Spleen (tissue), 11 donors: ENCODE results near the gene THSD4. TPM values are rescaled to one million over a fixed set of nuclear protein-coding genes. Genes with fewer than 3 reads are reported as not detected.
"Not testable (repeated sequence)": the region's sequence is repeated elsewhere in the genome, so short reads cannot be mapped to it uniquely, and the experiment has no call there.

Source experiments
- DNase-seq: peaks from one replicate; pipeline ENCODE4 v3.0.0-alpha.2; 2020
- H3K27ac ChIP-seq, 8 donors: fragments of 200-600 bp; sonication (generic) in 7 of 8; 1 replicate in 4 of 8; 2 replicates in 4 of 8; pipeline versions ENCODE4 v1.5.0 to v1.8.0; 2016 to 2021; ENCODE audit warnings: inconsistent platforms in 4 of 8, mild to moderate bottlenecking in 4 of 8, moderate library complexity in 1 of 8
- H3K27me3 ChIP-seq, 7 donors: fragments of 200-600 bp; sonication (generic) in 6 of 7; replicated peaks in 1 of 7; 1 replicate in 4 of 7; 2 replicates in 3 of 7; pipeline versions ENCODE4 v1.5.0 to v1.8.0; 2016 to 2021; ENCODE audit warnings: inconsistent platforms in 3 of 7, mild to moderate bottlenecking in 1 of 7
- H3K36me3 ChIP-seq, 6 donors: fragments of 200-600 bp; sonication (generic) in 5 of 6; 1 replicate in 4 of 6; 2 replicates in 2 of 6; pipeline versions ENCODE4 v1.5.0 to v1.8.0; 2016 to 2021; ENCODE audit warnings: inconsistent platforms in 2 of 6
- H3K4me1 ChIP-seq, 6 donors: fragments of 200-600 bp; sonication (generic) in 5 of 6; 1 replicate in 3 of 6; 2 replicates in 3 of 6; pipeline versions ENCODE4 v1.5.0 to v1.8.0; 2016 to 2021; ENCODE audit warnings: inconsistent platforms in 3 of 6
- H3K4me3 ChIP-seq, 8 donors: fragments of 200-600 bp; sonication (generic) in 7 of 8; 1 replicate in 4 of 8; 2 replicates in 4 of 8; pipeline versions ENCODE4 v1.5.0 to v1.8.0; 2016 to 2021; ENCODE audit warnings: inconsistent platforms in 4 of 8, mild to moderate bottlenecking in 4 of 8, moderate library complexity in 2 of 8
- H3K9me3 ChIP-seq, 8 donors: fragments of 200-600 bp; sonication (generic) in 7 of 8; 1 replicate in 4 of 8; 2 replicates in 4 of 8; pipeline versions ENCODE4 v1.5.0 to v1.8.0; 2016 to 2021; ENCODE audit warnings: inconsistent platforms in 4 of 8
- CTCF ChIP-seq, 11 experiments: fragments of 200-600 bp in 7 of 11; fragments of 450-650 bp in 4 of 11; sonication (generic) in 4 of 11; IDR thresholded peaks in 8 of 11; conservative IDR thresholded peaks in 3 of 11; 1 replicate in 7 of 11; 2 replicates in 4 of 11; pipeline versions ENCODE4 v1.4.0 to v1.8.0; 2016 to 2021; ENCODE audit warnings: antibody characterized with exemption in 11 of 11, inconsistent platforms in 4 of 11, mild to moderate bottlenecking in 1 of 11
- POLR2A ChIP-seq, 3 donors: fragments of 450-650 bp; IDR thresholded peaks; one replicate each; pipeline ENCODE4 v1.5.1; 2017; ENCODE audit warnings: antibody characterized with exemption in 3 of 3, mild to moderate bottlenecking in 1 of 3
- POLR2AphosphoS5 ChIP-seq, 3 donors: sonication (generic); formaldehyde crosslinking; IDR thresholded peaks; one replicate each; pipeline ENCODE4 v1.5.1; 2017; ENCODE audit warnings: antibody characterized with exemption in 3 of 3
- WGBS, 5 donors: extraction: QIAGEN DNeasy Blood & Tissue Kit in 3 of 5; methylation state at CpG; one replicate each; pipeline versions ENCODE4 v1.1.5 to v1.1.7; 2013 to 2018; 5-methylcytosine and 5-hydroxymethylcytosine counted together
- intact Hi-C: fragments of 100-400 bp; cut with DNase I; formaldehyde crosslinking; loops from one replicate; pipeline ENCODE4 v1.15.0; 2023; ENCODE audit warnings: low total_unique reads
- polyA plus RNA-seq, 3 donors: library from polyadenylated mRNA; stranded (reverse); fragments of 200-250 nt; gene quantifications; one replicate each; pipeline ENCODE4 v1.2.1, GENCODE V29; 2013
- total RNA-seq, 7 donors: library from RNA; depleted of rRNA in 3 of 7; stranded (reverse); fragments of >200 nt in 3 of 7; fragmentation: NEBNext Ultra II Directional in 4 of 7; extraction: Animal tissue kit (Norgen Biotek cat#: 25700) in 4 of 7; gene quantifications; one replicate each; pipeline versions ENCODE4 v1.1.0 to v1.2.1, GENCODE V29; 2016 to 2021
- donor health status: healthy with polysubstance abuse.
- donor health status: DM: no; HTN: no; CAD: no; lungs with moderate emphysema.
- donor health status: DM: no; HTN: no; CAD: no.
- donor health status: Bipolar disorder and iron deficiency.
- donor health status: healthy.
- donor health status: DM: no; HTN: no; CAD: no.
- donor health status: DM: yes; HTN: yes; CAD: no.

The THSD4 gene
- total and polyA plus RNA-seq, 10 donors = 0.29 to 11.3 (median 3.4) TPM

- TF ChIP-seq POLR2AphosphoS5 (IDR thresholded peaks at IDR 0.05) = no peak
- intact Hi-C loops = no loop called here
- Histone ChIP-seq H3K27me3 (no peaks in the 10 kb centered on the region), H3K36me3 (no peaks in the 10 kb centered on the region), H3K4me1 (no peaks in the 10 kb centered on the region), H3K27ac (no peak overlapping the region), H3K9me3 (no peaks in the 10 kb centered on the region), H3K4me3 (no peak overlapping the region)
- WGBS, 5 donors = 51 to 74% (median 64%) methylated on average over 3 of the region's 3 CpGs
- no peak for DNase-seq
Measured at GRCh38 chr15:71366926-71367325, 251.7 kb downstream of the THSD4 start.

- H3K36me3 ChIP-seq, intact Hi-C loops, H3K4me3 ChIP-seq, H3K4me1 ChIP-seq, H3K9me3 ChIP-seq, H3K27ac ChIP-seq, DNase-seq, H3K27me3 ChIP-seq: not testable (repeated sequence)
- WGBS, 5 donors = no CpG with 5 or more reads among the region's 1 CpG
Measured at GRCh38 chr15:71367737-71368136, 252.5 kb downstream of the THSD4 start.

GRCh38 chr15:71372769-71373168, 257.5 kb downstream of the THSD4 start:
- H3K27ac ChIP-seq = peak overlapping the region in 1 of 8 donors; percentile 21
- intact Hi-C loops = not testable (repeated sequence)
- WGBS, 5 donors = 26 to 44% (median 31%) methylated on average over 7 of the region's 7 CpGs

GRCh38 chr15:71373917-71374316, 258.6 kb downstream of the THSD4 start:
- no peak overlapping the region for H3K27ac ChIP-seq
- DNase-seq = no peak
- 70 to 83% (median 77%) methylated on average over 1 of the region's 1 CpG for WGBS, 5 donors
- H3K4me3 ChIP-seq = no peak overlapping the region
- H3K36me3 ChIP-seq = no peaks in the 10 kb centered on the region
- H3K9me3 ChIP-seq = no peaks in the 10 kb centered on the region
- peaks cover 0 to 22% (median 0%) of the 10 kb centered on the region in 7 donors for H3K27me3 ChIP-seq
- intact Hi-C loops = no loop called here
- peaks cover 0 to 4% (median 0%) of the 10 kb centered on the region in 6 donors for H3K4me1 ChIP-seq
- TF ChIP-seq POLR2A (IDR thresholded peaks at IDR 0.05) (no peak), CTCF (IDR thresholded peaks at IDR 0.05 in 8 of 11, conservative IDR thresholded peaks at IDR 0.05 in 3 of 11) (no peak)

More at GRCh38 chr15:71372769-71373168, 257.5 kb downstream of the THSD4 start:
- H3K4me1 ChIP-seq, H3K4me3 ChIP-seq, H3K9me3 ChIP-seq, DNase-seq, H3K36me3 ChIP-seq: not testable (repeated sequence)
- H3K27me3 ChIP-seq = peaks cover 0 to 22% (median 0%) of the 10 kb centered on the region in 7 donors
- peak in 1 of 3 donors; percentile 13 for TF ChIP-seq POLR2AphosphoS5 (IDR thresholded peaks at IDR 0.05)

- WGBS, 5 donors = 53 to 63% (median 57%) methylated on average over 6 of the region's 6 CpGs
- intact Hi-C loops = no loop called here
Measured at GRCh38 chr15:71374607-71375352, 259.5 kb downstream of the THSD4 start.

More at GRCh38 chr15:71374607-71375352, 259.5 kb downstream of the THSD4 start:
- no peak for DNase-seq
- H3K4me3 ChIP-seq = no peak overlapping the region
- H3K27ac ChIP-seq = no peak overlapping the region
- H3K36me3 ChIP-seq = no peaks in the 10 kb centered on the region
- peaks cover 0 to 22% (median 0%) of the 10 kb centered on the region in 7 donors for H3K27me3 ChIP-seq
- TF ChIP-seq POLR2AphosphoS5 (IDR thresholded peaks at IDR 0.05) = no peak
- no peak for TF ChIP-seq CTCF (IDR thresholded peaks at IDR 0.05 in 8 of 11, conservative IDR thresholded peaks at IDR 0.05 in 3 of 11)
- TF ChIP-seq POLR2A (IDR thresholded peaks at IDR 0.05) = no peak
- no peaks in the 10 kb centered on the region for H3K9me3 ChIP-seq
- H3K4me1 ChIP-seq = peaks cover 0 to 4% (median 0%) of the 10 kb centered on the region in 6 donors
